IMR-90 (cell line): ENCODE results near the gene PCGF3. TPM values are rescaled to one million over a fixed set of nuclear protein-coding genes. Genes with fewer than 3 reads are reported as not detected.

Experiments
- ATAC-seq: fragments of 200-7000 bp; cut with Tn5 transposase; 2 replicates; pipeline ENCODE4 v1.9.1; 2020; ENCODE audit warnings: low read depth, mild to moderate bottlenecking, moderate library complexity
- BruUV-seq: library from RNA; stranded (reverse); fragments of 400-500 nt; replicated peaks from 2 replicates; lab custom pipeline; 2021; lab: Mats Ljungman, UMichigan
- CTCF ChIA-PET: fragments of 300-600 bp; formaldehyde crosslinking; extraction: SDS; loops from one replicate; lab custom pipeline; 2021; ENCODE audit warnings: antibody characterized with exemption; lab: Yijun Ruan, JAX
- POLR2A ChIA-PET: fragments of 300-600 bp; sonication (Branson Sonifier 250); formaldehyde crosslinking; loops from one replicate; lab custom pipeline; 2022; ENCODE audit warnings: antibody characterized with exemption; ENCODE audit not compliant: unreplicated experiment; lab: Charles Lee
- DNase-seq: peaks from one replicate; pipeline ENCODE4 v3.0.0; 2013
- H2AFZ ChIP-seq: replicated peaks from 2 replicates; pipeline ENCODE3; 2013; ENCODE audit warnings: low read length, mild to moderate bottlenecking; ENCODE audit not compliant: poor library complexity
- H2AK5ac ChIP-seq: 2 replicates; pipeline ENCODE4 v1.6.1; 2013; ENCODE audit warnings: low read depth, low read length, inconsistent platforms
- H2AK9ac ChIP-seq: replicated peaks from 2 replicates; pipeline ENCODE3; 2013; ENCODE audit warnings: mild to moderate bottlenecking, low read depth, low read length, moderate library complexity; ENCODE audit not compliant: poor library complexity
- H2BK120ac ChIP-seq: 2 replicates; pipeline ENCODE4 v1.6.1; 2013; ENCODE audit warnings: low read depth, low read length, inconsistent platforms
- H2BK15ac ChIP-seq: 3 replicates; pipeline ENCODE4 v1.6.1; 2013; ENCODE audit warnings: low read depth, low read length, inconsistent platforms
- H2BK20ac ChIP-seq: 2 replicates; pipeline ENCODE4 v1.6.1; 2013; ENCODE audit warnings: low read depth, mild to moderate bottlenecking, inconsistent platforms, low read length, moderate library complexity
- H2BK5ac ChIP-seq: 2 replicates; pipeline ENCODE4 v1.6.1; 2013; ENCODE audit warnings: mild to moderate bottlenecking, low read depth, low read length, inconsistent platforms; ENCODE audit not compliant: poor library complexity, severe bottlenecking
- H3K14ac ChIP-seq: replicated peaks from 2 replicates; pipeline ENCODE4 v1.6.1; 2013; ENCODE audit warnings: low read depth, low read length, inconsistent platforms
- H3K18ac ChIP-seq: 2 replicates; pipeline ENCODE4 v1.6.1; 2013; ENCODE audit warnings: low read depth, low read length, control low read depth
- H3K23ac ChIP-seq: 2 replicates; pipeline ENCODE4 v1.6.1; 2013; ENCODE audit warnings: low read depth, low read length, inconsistent platforms
- H3K27ac ChIP-seq: 2 replicates; pipeline ENCODE4 v1.5.1; 2013; ENCODE audit warnings: mild to moderate bottlenecking, control low read depth, low read length; ENCODE audit not compliant: insufficient read depth
- H3K27me3 ChIP-seq: 2 replicates; pipeline ENCODE4 v1.6.1; 2013; ENCODE audit warnings: low read length; ENCODE audit not compliant: control insufficient read depth, insufficient read depth
- H3K36me3 ChIP-seq: 2 replicates; pipeline ENCODE4 v1.6.1; 2013; ENCODE audit warnings: low read length, mixed read lengths; ENCODE audit not compliant: control insufficient read depth, insufficient read depth
- H3K4ac ChIP-seq: 2 replicates; pipeline ENCODE4 v1.6.1; 2013; ENCODE audit warnings: low read depth, low read length, inconsistent platforms
- H3K4me1 ChIP-seq: 2 replicates; pipeline ENCODE4 v1.6.1; 2013; ENCODE audit warnings: low read length, mixed read lengths; ENCODE audit not compliant: control insufficient read depth, insufficient read depth
- H3K4me2 ChIP-seq: 2 replicates; pipeline ENCODE4 v1.6.1; 2013; ENCODE audit warnings: low read depth, mild to moderate bottlenecking, control low read depth, low read length, moderate library complexity
- H3K4me3 ChIP-seq: 2 replicates; pipeline ENCODE4 v1.5.1; 2013; ENCODE audit warnings: low read depth, mild to moderate bottlenecking, control low read depth, low read length, moderate library complexity; ENCODE audit not compliant: insufficient read depth
- H3K56ac ChIP-seq: 2 replicates; pipeline ENCODE4 v1.6.1; 2013; ENCODE audit warnings: low read length, inconsistent platforms; ENCODE audit not compliant: insufficient read depth; ENCODE audit errors: extremely low read depth
- H3K79me1 ChIP-seq, 2 experiments: 2 replicates each; pipeline ENCODE4 v1.6.1; 2013; ENCODE audit warnings: low read length in 2 of 2, inconsistent platforms in 1 of 2, low read depth in 1 of 2
- H3K9ac ChIP-seq: 2 replicates; pipeline ENCODE4 v1.6.1; 2013; ENCODE audit warnings: low read depth, low read length, control low read depth
- H3K9me1 ChIP-seq: 2 replicates; pipeline ENCODE4 v1.6.1; 2013; ENCODE audit warnings: low read length, inconsistent platforms; ENCODE audit not compliant: insufficient read depth
- H3K9me3 ChIP-seq: 2 replicates; pipeline ENCODE4 v1.6.1; 2013; ENCODE audit warnings: low read length; ENCODE audit not compliant: control insufficient read depth, insufficient read depth
- H4K20me1 ChIP-seq: 2 replicates; pipeline ENCODE4 v1.6.1; 2013; ENCODE audit warnings: low read length, inconsistent platforms; ENCODE audit not compliant: insufficient read depth
- H4K5ac ChIP-seq: 2 replicates; pipeline ENCODE4 v1.6.1; 2013; ENCODE audit warnings: mild to moderate bottlenecking, low read depth, low read length, control low read depth
- H4K8ac ChIP-seq, 2 experiments: 2 replicates each; pipeline ENCODE4 v1.6.1; 2013; ENCODE audit warnings: low read depth in 2 of 2, low read length in 2 of 2, control low read depth in 1 of 2, inconsistent platforms in 1 of 2
- H4K91ac ChIP-seq: 2 replicates; pipeline ENCODE4 v1.6.1; 2013; ENCODE audit warnings: low read depth, low read length, inconsistent platforms; ENCODE audit not compliant: insufficient read depth
- BHLHE40 ChIP-seq: fragments of 150-350 bp; IDR thresholded peaks from 2 replicates; pipeline ENCODE4 v1.6.1; 2016; ENCODE audit warnings: mild to moderate bottlenecking, low read depth, low read length
- ELK1 ChIP-seq: fragments of 150-350 bp; IDR thresholded peaks from 2 replicates; pipeline ENCODE4 v1.6.1; 2016; ENCODE audit warnings: low read depth, mild to moderate bottlenecking, low read length, moderate library complexity, borderline replicate concordance
- MAZ ChIP-seq: IDR thresholded peaks from 2 replicates; pipeline ENCODE4 v1.6.1; 2012; ENCODE audit warnings: low read depth, mild to moderate bottlenecking, low read length, improper control_type of control experiment, moderate library complexity, borderline replicate concordance
- MXI1 ChIP-seq: IDR thresholded peaks from 2 replicates; pipeline ENCODE4 v1.6.1; 2012; ENCODE audit warnings: low read depth, mild to moderate bottlenecking, low read length, moderate library complexity, borderline replicate concordance
- NFE2L2 ChIP-seq: fragments of 150-350 bp; IDR thresholded peaks from 2 replicates; pipeline ENCODE4 v1.6.1; 2016; ENCODE audit warnings: low read depth, mild to moderate bottlenecking, low read length
- RCOR1 ChIP-seq: IDR thresholded peaks from 2 replicates; pipeline ENCODE4 v1.6.1; 2012; ENCODE audit warnings: mild to moderate bottlenecking, low read length, improper control_type of control experiment; ENCODE audit not compliant: insufficient replicate concordance
- RFX5 ChIP-seq: IDR thresholded peaks from 2 replicates; pipeline ENCODE4 v1.8.0; 2012; ENCODE audit warnings: low read depth, mild to moderate bottlenecking, low read length, moderate library complexity
- WGBS, 2 experiments: methylation state at CpG; one replicate each; pipeline versions ENCODE4 v1.1.5 to v1.1.7; 2013; ENCODE audit warnings: missing lambda C conversion rate in 2 of 2; ENCODE audit not compliant: insufficient read length in 1 of 2; ENCODE audit errors: extremely low coverage in 2 of 2; 5-methylcytosine and 5-hydroxymethylcytosine counted together
- dilution Hi-C: fragments of 300-500 bp; cut with HindIII; formaldehyde crosslinking; loops from one replicate; pipeline ENCODE4 v1.14.3; 2018; ENCODE audit warnings: low sequenced_read_pairs; ENCODE audit not compliant: unreplicated experiment
- in situ Hi-C: fragments of 300-500 bp; cut with MboI; formaldehyde crosslinking; loops from 3 replicates; pipeline ENCODE4 v1.14.3; 2019; ENCODE audit warnings: low sequenced_read_pairs, inconsistent platforms, mixed read lengths
- intact Hi-C: fragments of 100-400 bp; cut with micrococcal nuclease; formaldehyde crosslinking; loops from 2 replicates; pipeline ENCODE4 v1.10.0; 2022
- polyA plus RNA-seq, 3 experiments: library from polyadenylated mRNA; depleted of rRNA; stranded (reverse); fragments of >200 nt; gene quantifications; 2 replicates each; pipeline ENCODE4 v1.2.3, GENCODE V29; 2012; ENCODE audit warnings: low replicate concordance in 1 of 3
- total RNA-seq: library from RNA; depleted of rRNA; stranded (reverse); fragments of >200 nt; gene quantifications from 2 replicates; pipeline ENCODE4 v1.2.3, GENCODE V29; 2012
- TF ChIP-seq, protein P1 (sequence below): conservative IDR thresholded peaks from 2 replicates; pipeline ENCODE4 v1.5.1; 2012; ENCODE audit warnings: mild to moderate bottlenecking, low read depth, low read length, improper control_type of control experiment

The PCGF3 gene
- total and polyA plus RNA-seq, 2 of the 4 experiments (the other 2 are of a cell fraction) = 40.0 to 55.3 TPM

DNA sequence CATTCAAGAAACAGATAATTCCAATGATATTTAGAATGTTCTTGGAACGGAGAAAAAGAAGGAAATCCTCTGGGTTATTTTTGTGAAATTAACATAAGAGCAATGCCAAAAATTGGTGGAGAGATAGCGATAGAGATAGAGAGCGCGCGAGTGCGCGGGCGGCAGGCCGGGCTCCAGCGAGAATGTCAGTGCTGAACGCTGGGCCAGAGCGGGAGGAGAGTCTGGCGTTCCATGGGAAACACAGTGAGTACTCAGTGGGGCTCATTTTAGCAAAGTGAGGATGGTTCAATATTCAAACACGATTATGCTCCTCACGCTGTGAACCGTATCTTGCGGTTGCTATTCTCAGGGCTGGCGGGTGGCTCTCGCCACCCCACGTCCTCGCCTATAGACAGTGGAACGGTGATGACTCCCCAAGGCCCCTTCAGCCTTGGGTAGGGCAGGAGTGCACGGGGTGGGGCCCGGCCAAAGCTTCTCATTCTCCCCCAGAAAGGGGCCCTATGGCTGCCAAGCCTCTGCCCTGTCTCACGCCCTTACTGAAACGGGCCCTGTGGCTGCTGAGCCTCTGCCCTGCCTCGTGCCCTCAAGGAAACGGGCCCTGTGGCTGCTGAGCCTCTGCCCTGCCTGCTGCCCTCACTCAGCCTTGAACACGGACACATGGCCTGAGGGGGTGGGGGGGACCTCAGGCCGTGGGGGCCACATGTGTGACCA is 103.4 kb downstream of the PCGF3 start:
- WGBS, 2 experiments = 78% methylated on average over 9 of the region's 30 CpGs; no CpG with 5 or more reads in 1 of the 2 experiments

More for the DNA sequence above, 103.4 kb downstream of the PCGF3 start:
- H3K56ac ChIP-seq = no peak overlapping the region
- H4K91ac ChIP-seq = no peak overlapping the region
- H3K4me1 ChIP-seq = no peaks in the 10 kb centered on the region
- H2AFZ ChIP-seq = no peak overlapping the region
- intact Hi-C loops = no loop called here
- H3K9me1 ChIP-seq = no peaks in the 10 kb centered on the region
- H2AK9ac ChIP-seq = no peak overlapping the region
- no peaks in the 10 kb centered on the region for H3K36me3 ChIP-seq
- no peak overlapping the region for H2BK120ac ChIP-seq
- H2BK15ac ChIP-seq = no peak overlapping the region
- no peak overlapping the region for H3K4me3 ChIP-seq
- H3K14ac ChIP-seq = no peak overlapping the region
- no peaks in the 10 kb centered on the region for H3K9me3 ChIP-seq
- DNase-seq (no peak), ATAC-seq (peak; percentile 56; the same call in 1 of the 2 replicates)
- H3K4me2 ChIP-seq = no peak overlapping the region
- no peak overlapping the region for H4K8ac ChIP-seq
- in situ Hi-C loops = no loop called here
- TF ChIP-seq ELK1 (no peak), NFE2L2 (no peak), RFX5 (no peak), MXI1 (no peak), MAZ (no peak), RCOR1 (no peak), BHLHE40 (no peak)
- TF ChIP-seq, protein P1, sequence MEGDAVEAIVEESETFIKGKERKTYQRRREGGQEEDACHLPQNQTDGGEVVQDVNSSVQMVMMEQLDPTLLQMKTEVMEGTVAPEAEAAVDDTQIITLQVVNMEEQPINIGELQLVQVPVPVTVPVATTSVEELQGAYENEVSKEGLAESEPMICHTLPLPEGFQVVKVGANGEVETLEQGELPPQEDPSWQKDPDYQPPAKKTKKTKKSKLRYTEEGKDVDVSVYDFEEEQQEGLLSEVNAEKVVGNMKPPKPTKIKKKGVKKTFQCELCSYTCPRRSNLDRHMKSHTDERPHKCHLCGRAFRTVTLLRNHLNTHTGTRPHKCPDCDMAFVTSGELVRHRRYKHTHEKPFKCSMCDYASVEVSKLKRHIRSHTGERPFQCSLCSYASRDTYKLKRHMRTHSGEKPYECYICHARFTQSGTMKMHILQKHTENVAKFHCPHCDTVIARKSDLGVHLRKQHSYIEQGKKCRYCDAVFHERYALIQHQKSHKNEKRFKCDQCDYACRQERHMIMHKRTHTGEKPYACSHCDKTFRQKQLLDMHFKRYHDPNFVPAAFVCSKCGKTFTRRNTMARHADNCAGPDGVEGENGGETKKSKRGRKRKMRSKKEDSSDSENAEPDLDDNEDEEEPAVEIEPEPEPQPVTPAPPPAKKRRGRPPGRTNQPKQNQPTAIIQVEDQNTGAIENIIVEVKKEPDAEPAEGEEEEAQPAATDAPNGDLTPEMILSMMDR = no peak
- H2BK20ac ChIP-seq = no peak overlapping the region
- peaks cover 27% of the 10 kb centered on the region for H3K27me3 ChIP-seq
- ChIA-PET POLR2A (no interaction called here), CTCF (no interaction called here)
- no peak overlapping the region for H3K18ac ChIP-seq
- H3K27ac ChIP-seq = no peak overlapping the region
- no peaks in the 10 kb centered on the region for H4K20me1 ChIP-seq
- dilution Hi-C loops = no loop called here
- no peak overlapping the region for H3K9ac ChIP-seq
- H3K4ac ChIP-seq = no peak overlapping the region
- no peaks in the 10 kb centered on the region for H3K79me1 ChIP-seq
- no peak overlapping the region for H2AK5ac ChIP-seq
- no peak overlapping the region for H3K23ac ChIP-seq
- no peak overlapping the region for H2BK5ac ChIP-seq
- no peak overlapping the region for H4K5ac ChIP-seq
- no TSS peak for BruUV-seq
